Measurements from ENCODE around the gene HECTD4. TPM values are rescaled to one million over a fixed set of nuclear protein-coding genes. Genes with fewer than 3 reads are reported as not detected.
"Not testable (repeated sequence)": the region's sequence is repeated elsewhere in the genome, so short reads cannot be mapped to it uniquely, and the experiment has no call there.

Gene HECTD4
- total RNA-seq, 1 donor from 2014 or later = 49.4 TPM

DNA sequence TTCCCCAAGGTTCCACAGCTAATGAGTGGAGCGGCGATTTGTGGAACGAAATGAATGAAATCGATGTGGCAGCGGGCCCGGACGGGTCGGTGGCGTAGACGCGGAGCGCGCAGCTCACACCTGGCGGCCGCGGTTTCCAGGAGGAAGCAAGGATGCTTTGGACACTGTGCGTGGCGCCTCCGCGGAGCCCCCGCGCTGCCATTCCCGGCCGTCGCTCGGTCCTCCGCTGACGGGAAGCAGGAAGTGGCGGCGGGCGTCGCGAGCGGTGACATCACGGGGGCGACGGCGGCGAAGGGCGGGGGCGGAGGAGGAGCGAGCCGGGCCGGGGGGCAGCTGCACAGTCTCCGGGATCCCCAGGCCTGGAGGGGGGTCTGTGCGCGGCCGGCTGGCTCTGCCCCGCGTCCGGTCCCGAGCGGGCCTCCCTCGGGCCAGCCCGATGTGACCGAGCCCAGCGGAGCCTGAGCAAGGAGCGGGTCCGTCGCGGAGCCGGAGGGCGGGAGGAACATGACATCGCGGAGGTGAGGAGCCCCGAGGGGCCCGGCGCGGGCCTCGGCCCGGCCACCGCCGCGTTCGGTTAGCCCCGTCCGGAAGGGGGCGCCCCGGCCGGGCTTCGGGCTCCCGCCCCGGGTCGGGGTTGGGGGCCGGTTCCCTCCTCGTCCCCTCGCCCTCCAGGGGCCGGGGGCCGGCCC, 36.5 kb upstream of the HECTD4 start, which contains the start of gene PTPN11:
Gene PTPN11 (plus strand): TSS at position 340 of the 689 bp plus-strand sequence. CDS start 165 bp downstream, at position 505.
- TF ChIP-seq, protein P1, sequence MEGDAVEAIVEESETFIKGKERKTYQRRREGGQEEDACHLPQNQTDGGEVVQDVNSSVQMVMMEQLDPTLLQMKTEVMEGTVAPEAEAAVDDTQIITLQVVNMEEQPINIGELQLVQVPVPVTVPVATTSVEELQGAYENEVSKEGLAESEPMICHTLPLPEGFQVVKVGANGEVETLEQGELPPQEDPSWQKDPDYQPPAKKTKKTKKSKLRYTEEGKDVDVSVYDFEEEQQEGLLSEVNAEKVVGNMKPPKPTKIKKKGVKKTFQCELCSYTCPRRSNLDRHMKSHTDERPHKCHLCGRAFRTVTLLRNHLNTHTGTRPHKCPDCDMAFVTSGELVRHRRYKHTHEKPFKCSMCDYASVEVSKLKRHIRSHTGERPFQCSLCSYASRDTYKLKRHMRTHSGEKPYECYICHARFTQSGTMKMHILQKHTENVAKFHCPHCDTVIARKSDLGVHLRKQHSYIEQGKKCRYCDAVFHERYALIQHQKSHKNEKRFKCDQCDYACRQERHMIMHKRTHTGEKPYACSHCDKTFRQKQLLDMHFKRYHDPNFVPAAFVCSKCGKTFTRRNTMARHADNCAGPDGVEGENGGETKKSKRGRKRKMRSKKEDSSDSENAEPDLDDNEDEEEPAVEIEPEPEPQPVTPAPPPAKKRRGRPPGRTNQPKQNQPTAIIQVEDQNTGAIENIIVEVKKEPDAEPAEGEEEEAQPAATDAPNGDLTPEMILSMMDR (conservative IDR thresholded peaks at IDR 0.05) = peak; percentile 73
- Mint-ChIP-seq H3K4me3 (peak within 1 kb of the TSS; percentile 97), H3K4me1 (peaks cover 47% of the 10 kb centered on the region), H3K36me3 (ENCODE audit: low read depth) (no peaks in the 10 kb centered on the region), H3K27ac (ENCODE audit: unreplicated experiment) (peak within 1 kb of the TSS; percentile 93), H3K9me3 (no peaks in the 10 kb centered on the region), H3K27me3 (ENCODE audit: low read depth) (peaks cover 5% of the 10 kb centered on the region)
- DNase-seq (ENCODE audit: low read depth, low spot score) = peak; percentile 84

DNA sequence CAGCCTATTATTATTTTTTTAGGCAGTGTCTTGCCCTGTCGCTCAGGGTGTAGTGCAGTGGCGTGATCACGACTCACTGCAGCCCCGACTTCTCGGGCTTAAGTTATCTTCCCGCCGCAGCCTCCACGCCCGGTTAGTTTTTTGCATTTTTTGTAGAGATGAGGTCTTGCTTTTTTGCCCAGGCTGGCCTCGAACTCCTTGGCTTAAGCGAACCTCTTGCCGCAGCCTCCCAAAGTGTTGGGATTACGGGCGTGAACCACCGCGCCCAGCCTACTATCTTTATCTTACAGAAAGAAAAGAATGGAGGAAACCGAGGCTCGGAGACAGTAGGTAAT, 36.0 kb upstream of the HECTD4 start:
- TF ChIP-seq, protein P1 (conservative IDR thresholded peaks at IDR 0.05) = no peak
- H3K9me3 Mint-ChIP-seq = no peaks in the 10 kb centered on the region
- no peaks in the 10 kb centered on the region for H3K36me3 Mint-ChIP-seq (ENCODE audit: low read depth)
- peaks cover 47% of the 10 kb centered on the region for H3K4me1 Mint-ChIP-seq
- peak overlapping the region; percentile 93 for H3K27ac Mint-ChIP-seq (ENCODE audit: unreplicated experiment)
- peaks cover 5% of the 10 kb centered on the region for H3K27me3 Mint-ChIP-seq (ENCODE audit: low read depth)
- H3K4me3 Mint-ChIP-seq = peak overlapping the region; percentile 97
- DNase-seq (ENCODE audit: low read depth, low spot score) = no peak

DNA sequence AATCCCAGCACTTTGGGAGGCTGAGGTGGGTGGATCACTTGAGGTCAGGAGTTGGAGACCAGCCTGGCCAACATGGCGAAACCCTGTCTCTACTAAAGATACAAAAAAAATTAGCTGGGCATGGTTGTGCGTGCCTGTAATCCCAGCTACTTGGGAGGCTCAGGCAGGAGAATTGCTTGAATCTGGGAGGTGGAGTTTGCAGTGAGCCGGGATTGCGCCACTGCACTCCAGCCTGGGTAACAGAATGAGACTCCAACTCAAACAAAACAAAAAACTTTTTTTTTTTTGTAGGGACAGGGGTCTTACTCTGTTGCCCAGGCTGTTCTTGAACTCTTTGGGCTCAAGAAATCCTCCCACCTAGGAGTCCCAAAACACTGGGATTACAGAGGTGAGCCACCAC, 33.2 kb upstream of the HECTD4 start:
- H3K9me3 Mint-ChIP-seq; H3K27me3 Mint-ChIP-seq (ENCODE audit: low read depth); H3K36me3 Mint-ChIP-seq (ENCODE audit: low read depth); DNase-seq (ENCODE audit: low read depth, low spot score); H3K27ac Mint-ChIP-seq (ENCODE audit: unreplicated experiment): not testable (repeated sequence)
- Mint-ChIP-seq H3K4me3 (peak overlapping the region; percentile 70), H3K4me1 (peaks cover 29% of the 10 kb centered on the region)

DNA sequence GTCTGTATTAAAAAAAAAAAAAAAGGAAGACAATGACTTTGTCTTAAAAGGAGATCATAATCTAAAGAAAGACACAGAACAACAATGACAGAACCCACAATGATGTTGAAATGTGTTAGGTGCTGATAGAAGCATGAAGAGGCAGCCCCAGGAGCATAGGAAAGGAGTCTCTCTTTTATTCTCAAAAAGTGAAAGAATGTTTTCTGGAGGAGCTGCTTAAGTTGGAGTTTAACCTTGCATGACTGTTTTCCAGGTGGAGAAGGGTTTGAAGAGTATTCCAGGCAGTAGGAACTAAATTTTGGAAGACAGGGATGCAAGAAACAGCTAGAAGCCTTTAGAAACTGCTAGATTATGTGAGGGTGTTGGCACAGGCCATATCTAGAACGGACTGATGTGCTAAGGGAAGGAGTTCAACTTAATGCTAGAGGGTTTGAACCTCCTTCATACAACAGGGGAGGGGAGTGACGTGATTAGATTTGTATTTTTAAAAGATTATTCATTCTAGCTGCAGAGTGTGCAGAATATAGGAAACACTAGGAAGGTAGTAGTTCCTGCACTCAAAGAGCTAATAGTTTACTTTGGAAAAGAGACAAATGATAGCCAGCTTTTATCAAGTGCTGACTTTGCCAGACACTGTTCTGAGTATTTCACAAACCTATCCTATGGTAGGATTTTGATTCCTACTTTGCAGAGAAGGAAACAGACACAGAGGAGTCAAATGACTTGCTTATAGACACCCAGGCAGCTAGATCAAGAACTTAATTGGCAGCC, 31.8 kb upstream of the HECTD4 start:
- H3K27ac Mint-ChIP-seq (ENCODE audit: unreplicated experiment) = no peak overlapping the region
- H3K27me3 Mint-ChIP-seq (ENCODE audit: low read depth) = peaks cover 5% of the 10 kb centered on the region
- H3K4me1 Mint-ChIP-seq = peaks cover 23% of the 10 kb centered on the region
- TF ChIP-seq, protein P1 (conservative IDR thresholded peaks at IDR 0.05) = no peak
- peak overlapping the region; percentile 41 for H3K4me3 Mint-ChIP-seq
- peaks cover 2% of the 10 kb centered on the region for H3K36me3 Mint-ChIP-seq (ENCODE audit: low read depth)
- DNase-seq (ENCODE audit: low read depth, low spot score) = no peak
- H3K9me3 Mint-ChIP-seq = no peaks in the 10 kb centered on the region

DNA sequence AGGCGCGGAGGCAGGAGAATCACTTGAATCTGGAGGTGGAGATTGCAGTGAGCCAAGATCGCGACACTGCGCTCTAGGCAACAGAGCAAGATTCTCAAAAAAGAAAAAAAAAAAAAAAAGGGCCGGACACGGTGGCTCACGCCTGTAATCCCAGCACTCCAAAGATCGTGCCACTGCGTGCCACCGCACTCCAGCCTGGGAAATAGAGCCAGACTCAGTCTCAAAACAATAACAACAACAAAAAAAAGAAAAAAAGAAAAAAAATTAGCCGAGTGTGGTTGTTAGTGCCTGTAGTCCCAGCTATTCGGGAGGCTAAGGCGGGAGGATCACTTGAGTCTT, 27.6 kb upstream of the HECTD4 start:
- no peaks in the 10 kb centered on the region for H3K9me3 Mint-ChIP-seq
- no peak for DNase-seq (ENCODE audit: low read depth, low spot score)
- H3K27ac Mint-ChIP-seq (ENCODE audit: unreplicated experiment) = no peak overlapping the region
- H3K36me3 Mint-ChIP-seq (ENCODE audit: low read depth) = peaks cover 27% of the 10 kb centered on the region
- H3K27me3 Mint-ChIP-seq (ENCODE audit: low read depth) = peaks cover 5% of the 10 kb centered on the region
- peaks cover 39% of the 10 kb centered on the region for H3K4me1 Mint-ChIP-seq
- TF ChIP-seq, protein P1 (conservative IDR thresholded peaks at IDR 0.05) = no peak
- H3K4me3 Mint-ChIP-seq = peak overlapping the region; percentile 100

Data from neural crest cell (in vitro differentiated cells).